HepG2 (cell line): ENCODE results near the gene MFF. TPM values are rescaled to one million over a fixed set of nuclear protein-coding genes. Genes with fewer than 3 reads are reported as not detected.

Source experiments
- ATAC-seq: fragments of 200-7000 bp; cut with Tn5 transposase; 3 replicates; pipeline ENCODE4 v1.9.1; 2020; ENCODE audit warnings: mild to moderate bottlenecking, moderate library complexity
- BruUV-seq: library from RNA; stranded (reverse); fragments of 400-500 nt; replicated peaks from 2 replicates; lab custom pipeline; 2021; lab: Mats Ljungman, UMichigan
- CTCF ChIA-PET: fragments of 300-600 bp; formaldehyde crosslinking; extraction: SDS; loops from one replicate; lab custom pipeline; 2021; ENCODE audit warnings: low total read pairs, inconsistent platforms, low intra/inter-chr PET ratio; lab: Yijun Ruan, JAX
- POLR2A ChIA-PET: fragments of 350-600 bp; sonication (Branson Sonifier 250); formaldehyde crosslinking; loops from one replicate; lab custom pipeline; 2020; ENCODE audit warnings: antibody characterized with exemption, inconsistent platforms; lab: Yijun Ruan, JAX
- DNase-seq: peaks from one replicate; pipeline ENCODE4 v3.0.0-alpha.2; 2015; ENCODE audit warnings: low spot score
- FAIRE-seq: peaks from 3 replicates; lab custom pipeline; 2011; peaks lifted over from hg19 to GRCh38; lab: Jason Lieb, UNC
- H2AFZ ChIP-seq: one replicate; pipeline ENCODE4 v1.6.1; 2011; ENCODE audit warnings: low read length, inconsistent platforms
- H3K27ac ChIP-seq: fragments of 300-600 bp; 3 replicates; pipeline ENCODE4 v1.8.0; 2011; ENCODE audit warnings: mixed run types, mild to moderate bottlenecking, mixed read lengths, low read length, inconsistent platforms; ENCODE audit not compliant: insufficient read depth; ENCODE audit errors: extremely low read length
- H3K27me3 ChIP-seq, 2 experiments: fragments of 200-600 bp in 1 of 2; 2 replicates in 1 of 2; 3 replicates in 1 of 2; pipeline versions ENCODE4 v1.6.0 to v1.8.0; 2011; ENCODE audit warnings: low read length in 2 of 2, mild to moderate bottlenecking in 2 of 2, moderate library complexity in 2 of 2, inconsistent platforms in 1 of 2; ENCODE audit not compliant: insufficient read depth in 2 of 2, control insufficient read depth in 1 of 2
- H3K36me3 ChIP-seq, 2 experiments: fragments of 200-600 bp in 1 of 2; replicated peaks in 1 of 2; 2 replicates in 1 of 2; 3 replicates in 1 of 2; pipeline versions ENCODE4 v1.5.1 to v1.8.0; 2011; ENCODE audit warnings: low read length in 2 of 2, inconsistent platforms in 1 of 2; ENCODE audit not compliant: insufficient read depth in 2 of 2, control insufficient read depth in 1 of 2
- H3K4me1 ChIP-seq: 2 replicates; pipeline ENCODE4 v1.5.1; 2012; ENCODE audit warnings: low read length, inconsistent platforms; ENCODE audit not compliant: insufficient read depth
- H3K4me2 ChIP-seq: 2 replicates; pipeline ENCODE4 v1.6.0; 2011; ENCODE audit warnings: low read depth, low read length, inconsistent platforms
- H3K4me3 ChIP-seq, 3 experiments: fragments of 200-600 bp in 1 of 3; sonication (generic), shearing (Covaris generic) in 1 of 3; replicated peaks in 1 of 3; 2 replicates each; pipeline ENCODE4 v1.5.1; 2011 to 2016; ENCODE audit warnings: low read length in 3 of 3, inconsistent platforms in 2 of 3, low read depth in 2 of 3, mild to moderate bottlenecking in 2 of 3, control low read depth in 1 of 3, mixed read lengths in 1 of 3; ENCODE audit not compliant: insufficient read depth in 1 of 3
- H3K79me2 ChIP-seq: one replicate; pipeline ENCODE4 v1.6.1; 2011; ENCODE audit warnings: low read length, inconsistent platforms; ENCODE audit not compliant: insufficient read depth
- H3K9ac ChIP-seq: 2 replicates; pipeline ENCODE4 v1.6.0; 2011; ENCODE audit warnings: mild to moderate bottlenecking, low read depth, low read length, inconsistent platforms; ENCODE audit not compliant: insufficient read depth
- H3K9me3 ChIP-seq: 2 replicates; pipeline ENCODE4 v1.5.1; 2012; ENCODE audit warnings: mild to moderate bottlenecking, low read length
- H4K20me1 ChIP-seq: 2 replicates; pipeline ENCODE4 v1.6.0; 2011; ENCODE audit warnings: inconsistent platforms, mild to moderate bottlenecking, low read length, moderate library complexity; ENCODE audit not compliant: insufficient read depth
- KDM1A ChIP-seq: IDR thresholded peaks from 2 replicates; pipeline ENCODE4 v1.6.1; 2016; ENCODE audit warnings: missing compliant biosample characterization
- KDM5B ChIP-seq: sonication (generic); formaldehyde crosslinking; IDR thresholded peaks from 2 replicates; pipeline ENCODE4 v1.4.0; 2020; ENCODE audit warnings: missing genetic modification reagents, mild to moderate bottlenecking, borderline replicate concordance
- KDM6A ChIP-seq: IDR thresholded peaks from 2 replicates; pipeline ENCODE4 v1.6.1; 2016; ENCODE audit warnings: low read depth
- SAFB2 ChIP-seq: sonication (generic); formaldehyde crosslinking; IDR thresholded peaks from 2 replicates; pipeline ENCODE4 v1.5.1; 2020; ENCODE audit warnings: missing genetic modification reagents, low read depth, mild to moderate bottlenecking, borderline replicate concordance
- TGIF2 ChIP-seq: IDR thresholded peaks from 2 replicates; pipeline ENCODE4 v1.6.1; 2016; ENCODE audit warnings: control low read depth, missing compliant biosample characterization
- ZBTB34 ChIP-seq: sonication (generic); formaldehyde crosslinking; IDR thresholded peaks from 2 replicates; pipeline ENCODE4 v1.8.0; 2022; ENCODE audit warnings: mild to moderate bottlenecking, missing genetic modification reagents
- ZNF124 ChIP-seq: sonication (generic); formaldehyde crosslinking; IDR thresholded peaks from 2 replicates; pipeline ENCODE4 v1.4.0; 2020; ENCODE audit warnings: missing genetic modification reagents
- ZNF234 ChIP-seq: sonication (generic); formaldehyde crosslinking; conservative IDR thresholded peaks from 2 replicates; pipeline ENCODE4 v1.5.1; 2020; ENCODE audit warnings: mild to moderate bottlenecking, missing genetic modification reagents
- ZNF33B ChIP-seq: sonication (generic); formaldehyde crosslinking; IDR thresholded peaks from 2 replicates; pipeline ENCODE4 v1.5.1; 2020; ENCODE audit warnings: mild to moderate bottlenecking, missing genetic modification reagents
- ZNF597 ChIP-seq: sonication (generic); formaldehyde crosslinking; IDR thresholded peaks from 2 replicates; pipeline ENCODE4 v1.5.0; 2020; ENCODE audit warnings: missing genetic modification reagents
- ZNF691 ChIP-seq: sonication (generic); formaldehyde crosslinking; IDR thresholded peaks from 2 replicates; pipeline ENCODE4 v1.4.0; 2020; ENCODE audit warnings: missing genetic modification reagents, low read depth, mild to moderate bottlenecking, borderline replicate concordance
- ZNF773 ChIP-seq: sonication (generic); formaldehyde crosslinking; IDR thresholded peaks from 2 replicates; pipeline ENCODE4 v1.4.0; 2020; ENCODE audit warnings: missing genetic modification reagents, borderline replicate concordance
- WGBS: methylation state at CpG from one replicate; pipeline ENCODE4 v1.1.6; 2017; ENCODE audit warnings: low lambda C conversion rate; 5-methylcytosine and 5-hydroxymethylcytosine counted together
- in situ Hi-C: cut with HindIII; loops from 2 replicates; pipeline ENCODE4 v1.10.0; 2017; ENCODE audit warnings: low pct_unique_long_range_greater_than_20kb; ENCODE audit not compliant: extremely low pct_ligation_motif_present
- intact Hi-C: fragments of 100-400 bp; cut with micrococcal nuclease; formaldehyde crosslinking; loops from one replicate; pipeline ENCODE4 v1.10.0; 2022; ENCODE audit not compliant: unreplicated experiment
- polyA plus RNA-seq, 8 experiments: library from polyadenylated mRNA; depleted of rRNA in 3 of 8; stranded (reverse) in 7 of 8; unstranded in 1 of 8; fragments of >200 nt; fragmentation: Illumina TruSeq in 4 of 8; extraction: Trizol in 4 of 8; gene quantifications; 2 replicates each; pipeline versions ENCODE4 v1.2.1 to v1.2.3, GENCODE V29; 2011 to 2016; ENCODE audit warnings: low read depth in 4 of 8, missing spikeins in 1 of 8, mixed read lengths in 1 of 8; ENCODE audit not compliant: insufficient read depth in 1 of 8
- total RNA-seq, 5 experiments: library from RNA; depleted of rRNA; stranded (reverse); fragments of >200 nt; fragmentation: Illumina TruSeq; extraction: Trizol; gene quantifications; 2 replicates each; pipeline ENCODE4 v1.2.3, GENCODE V29; 2016; ENCODE audit warnings: low read depth in 1 of 5
- TF ChIP-seq, protein P1 (sequence below): sonication (generic); formaldehyde crosslinking; IDR thresholded peaks from 2 replicates; pipeline ENCODE4 v1.5.0; 2020; ENCODE audit warnings: missing genetic modification reagents, mild to moderate bottlenecking, borderline replicate concordance

Gene MFF
- total and polyA plus RNA-seq, 2 of the 13 experiments (the other 11 are each of a cell fraction or from before 2014, with no cell fraction given), result 81.9 to 156 TPM

- Histone ChIP-seq H4K20me1 (no peaks in the 10 kb centered on the region), H3K27me3 (peaks cover 0 to 7% of the 10 kb centered on the region in 2 experiments; a peak in 2 of 5 replicates), H3K9me3 (no peaks in the 10 kb centered on the region), H3K79me2 (no peaks in the 10 kb centered on the region), H3K4me3 (no peak overlapping the region), H3K4me1 (peaks cover 28% of the 10 kb centered on the region), H3K9ac (no peak overlapping the region), H3K4me2 (no peak overlapping the region), H3K27ac (no peak overlapping the region), H2AFZ (no peak overlapping the region), H3K36me3 (no peaks in the 10 kb centered on the region)
- in situ Hi-C loops, result loop anchor here (5.0 to 10.0 kb wide), 2 partner anchors 253 to 366 kb away; no protein-coding TSS in a partner anchor
- intact Hi-C loops, result no loop called here
- no TSS peak for BruUV-seq
- DNase-seq (no peak), FAIRE-seq (no peak), ATAC-seq (no peak)
- TF ChIP-seq KDM1A (no peak), KDM6A (no peak), SAFB2 (CRISPR knock-in tag) (no peak), ZNF124 (CRISPR knock-in tag) (no peak), KDM5B (CRISPR knock-in tag) (no peak), ZNF773 (CRISPR knock-in tag) (no peak), TGIF2 (CRISPR knock-in tag) (no peak), ZNF234 (no peak), ZNF597 (CRISPR knock-in tag) (no peak), ZBTB34 (CRISPR knock-in tag) (no peak), ZNF691 (CRISPR knock-in tag) (no peak), ZNF33B (CRISPR knock-in tag) (no peak)
- TF ChIP-seq, protein P1, sequence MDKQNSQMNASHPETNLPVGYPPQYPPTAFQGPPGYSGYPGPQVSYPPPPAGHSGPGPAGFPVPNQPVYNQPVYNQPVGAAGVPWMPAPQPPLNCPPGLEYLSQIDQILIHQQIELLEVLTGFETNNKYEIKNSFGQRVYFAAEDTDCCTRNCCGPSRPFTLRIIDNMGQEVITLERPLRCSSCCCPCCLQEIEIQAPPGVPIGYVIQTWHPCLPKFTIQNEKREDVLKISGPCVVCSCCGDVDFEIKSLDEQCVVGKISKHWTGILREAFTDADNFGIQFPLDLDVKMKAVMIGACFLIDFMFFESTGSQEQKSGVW (CRISPR knock-in tag), result no peak
- CTCF ChIA-PET, result no interaction called here
- 21% methylated on average over 2 of the region's 2 CpGs for WGBS
- POLR2A ChIA-PET, result no interaction called here
Observed at GRCh38 chr2:227401550-227401949, 76.5 kb downstream of the MFF start.
